A549 (cell line): ENCODE results near the gene ADD3.

Source experiments
- POLR2A ChIP-seq: IDR thresholded peaks from 2 replicates; pipeline ENCODE4 v1.6.1; 2012; ENCODE audit warnings: mild to moderate bottlenecking, low read length
- TF ChIP-seq, protein P1 (sequence below): fragments of >200 bp; sonication (Bioruptor Twin); formaldehyde crosslinking; IDR thresholded peaks from 3 replicates; pipeline ENCODE4 v1.5.1; 2016
- TF ChIP-seq, protein P2 (sequence below): IDR thresholded peaks from 2 replicates; pipeline ENCODE4 v1.6.1; 2012
- TF ChIP-seq, protein P3 (sequence below): IDR thresholded peaks from 2 replicates; pipeline ENCODE4 v1.6.1; 2012; ENCODE audit warnings: low read depth, borderline replicate concordance

DNA sequence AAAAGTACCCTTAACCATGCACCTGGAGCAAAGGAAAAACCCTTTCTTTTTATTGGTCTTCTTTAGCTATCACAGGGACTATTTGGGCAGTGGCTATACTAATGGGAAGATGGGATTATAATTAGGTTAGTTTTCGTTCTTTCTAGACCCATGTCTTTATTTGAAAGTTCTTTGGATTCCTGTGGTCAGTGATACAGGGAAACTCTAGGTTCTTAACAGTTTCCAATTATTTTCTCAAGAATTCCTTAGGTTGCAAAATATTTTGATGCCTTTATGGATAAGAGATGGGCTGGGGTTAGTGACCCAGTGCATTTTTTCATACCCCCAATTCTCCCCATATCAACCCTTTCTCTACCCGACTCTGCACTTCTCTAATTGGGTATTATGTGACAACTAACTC lies 49.0 kb downstream of the ADD3 start:
- TF ChIP-seq, protein P1, sequence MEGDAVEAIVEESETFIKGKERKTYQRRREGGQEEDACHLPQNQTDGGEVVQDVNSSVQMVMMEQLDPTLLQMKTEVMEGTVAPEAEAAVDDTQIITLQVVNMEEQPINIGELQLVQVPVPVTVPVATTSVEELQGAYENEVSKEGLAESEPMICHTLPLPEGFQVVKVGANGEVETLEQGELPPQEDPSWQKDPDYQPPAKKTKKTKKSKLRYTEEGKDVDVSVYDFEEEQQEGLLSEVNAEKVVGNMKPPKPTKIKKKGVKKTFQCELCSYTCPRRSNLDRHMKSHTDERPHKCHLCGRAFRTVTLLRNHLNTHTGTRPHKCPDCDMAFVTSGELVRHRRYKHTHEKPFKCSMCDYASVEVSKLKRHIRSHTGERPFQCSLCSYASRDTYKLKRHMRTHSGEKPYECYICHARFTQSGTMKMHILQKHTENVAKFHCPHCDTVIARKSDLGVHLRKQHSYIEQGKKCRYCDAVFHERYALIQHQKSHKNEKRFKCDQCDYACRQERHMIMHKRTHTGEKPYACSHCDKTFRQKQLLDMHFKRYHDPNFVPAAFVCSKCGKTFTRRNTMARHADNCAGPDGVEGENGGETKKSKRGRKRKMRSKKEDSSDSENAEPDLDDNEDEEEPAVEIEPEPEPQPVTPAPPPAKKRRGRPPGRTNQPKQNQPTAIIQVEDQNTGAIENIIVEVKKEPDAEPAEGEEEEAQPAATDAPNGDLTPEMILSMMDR, result no peak
- TF ChIP-seq, protein P2, sequence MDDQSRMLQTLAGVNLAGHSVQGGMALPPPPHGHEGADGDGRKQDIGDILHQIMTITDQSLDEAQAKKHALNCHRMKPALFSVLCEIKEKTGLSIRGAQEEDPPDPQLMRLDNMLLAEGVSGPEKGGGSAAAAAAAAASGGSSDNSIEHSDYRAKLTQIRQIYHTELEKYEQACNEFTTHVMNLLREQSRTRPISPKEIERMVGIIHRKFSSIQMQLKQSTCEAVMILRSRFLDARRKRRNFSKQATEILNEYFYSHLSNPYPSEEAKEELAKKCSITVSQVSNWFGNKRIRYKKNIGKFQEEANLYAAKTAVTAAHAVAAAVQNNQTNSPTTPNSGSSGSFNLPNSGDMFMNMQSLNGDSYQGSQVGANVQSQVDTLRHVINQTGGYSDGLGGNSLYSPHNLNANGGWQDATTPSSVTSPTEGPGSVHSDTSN, result no peak
- TF ChIP-seq POLR2A, result no peak
- TF ChIP-seq, protein P3, sequence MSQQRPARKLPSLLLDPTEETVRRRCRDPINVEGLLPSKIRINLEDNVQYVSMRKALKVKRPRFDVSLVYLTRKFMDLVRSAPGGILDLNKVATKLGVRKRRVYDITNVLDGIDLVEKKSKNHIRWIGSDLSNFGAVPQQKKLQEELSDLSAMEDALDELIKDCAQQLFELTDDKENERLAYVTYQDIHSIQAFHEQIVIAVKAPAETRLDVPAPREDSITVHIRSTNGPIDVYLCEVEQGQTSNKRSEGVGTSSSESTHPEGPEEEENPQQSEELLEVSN, result no peak
